Measurements from ENCODE around the gene SDCCAG8. TPM values are rescaled to one million over a fixed set of nuclear protein-coding genes. Genes with fewer than 3 reads are reported as not detected.

SDCCAG8 gene
- total RNA-seq, 1 donor from 2014 or later, result 24.5 TPM

DNA sequence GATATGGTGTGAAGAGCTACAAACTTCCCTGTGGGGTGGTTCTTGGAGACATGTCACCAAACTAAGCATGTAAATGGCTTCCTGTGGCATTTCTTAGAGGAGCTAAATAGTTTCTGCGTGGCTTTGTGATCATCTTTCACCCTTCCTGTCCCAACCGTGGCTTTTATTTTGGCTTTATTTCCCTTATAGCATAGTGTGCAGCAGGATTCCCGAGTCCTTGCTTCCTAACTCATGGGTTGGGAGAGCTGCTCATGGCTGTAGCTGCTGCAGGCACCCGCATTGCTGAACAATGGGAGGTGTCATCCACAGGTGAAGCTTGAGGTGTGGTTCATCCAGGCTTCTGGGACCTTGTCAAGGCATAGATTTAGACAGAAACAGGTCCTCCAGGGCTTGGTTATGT is 192.0 kb downstream of the SDCCAG8 start:
- H2AFZ ChIP-seq (ENCODE audit: low read depth, low read length), result no peak overlapping the region
- H3K4me1 ChIP-seq (ENCODE audit: insufficient read depth, low read length), result no peaks in the 10 kb centered on the region
- Mint-ChIP-seq H3K9me3 (ENCODE audit: unreplicated experiment) (no peaks in the 10 kb centered on the region), H3K4me1 (ENCODE audit: low read depth, unreplicated experiment) (no peaks in the 10 kb centered on the region), H3K27me3 (ENCODE audit: low read depth, unreplicated experiment) (no peaks in the 10 kb centered on the region), H3K4me3 (ENCODE audit: unreplicated experiment) (no peak overlapping the region), H3K27ac (ENCODE audit: unreplicated experiment) (no peak overlapping the region), H3K36me3 (ENCODE audit: low read depth, unreplicated experiment) (peaks cover 9% of the 10 kb centered on the region)
- no peak overlapping the region for H3K27ac ChIP-seq (ENCODE audit: low read depth, low read length)
- DNase-seq (ENCODE audit: low read depth) (no peak), FAIRE-seq (no peak)
- no peaks in the 10 kb centered on the region for H4K20me1 ChIP-seq (ENCODE audit: insufficient read depth, low read length)
- H3K4me3 ChIP-seq (ENCODE audit: insufficient read depth, low read depth, low read length), result no peak overlapping the region
- TF ChIP-seq, protein P1, sequence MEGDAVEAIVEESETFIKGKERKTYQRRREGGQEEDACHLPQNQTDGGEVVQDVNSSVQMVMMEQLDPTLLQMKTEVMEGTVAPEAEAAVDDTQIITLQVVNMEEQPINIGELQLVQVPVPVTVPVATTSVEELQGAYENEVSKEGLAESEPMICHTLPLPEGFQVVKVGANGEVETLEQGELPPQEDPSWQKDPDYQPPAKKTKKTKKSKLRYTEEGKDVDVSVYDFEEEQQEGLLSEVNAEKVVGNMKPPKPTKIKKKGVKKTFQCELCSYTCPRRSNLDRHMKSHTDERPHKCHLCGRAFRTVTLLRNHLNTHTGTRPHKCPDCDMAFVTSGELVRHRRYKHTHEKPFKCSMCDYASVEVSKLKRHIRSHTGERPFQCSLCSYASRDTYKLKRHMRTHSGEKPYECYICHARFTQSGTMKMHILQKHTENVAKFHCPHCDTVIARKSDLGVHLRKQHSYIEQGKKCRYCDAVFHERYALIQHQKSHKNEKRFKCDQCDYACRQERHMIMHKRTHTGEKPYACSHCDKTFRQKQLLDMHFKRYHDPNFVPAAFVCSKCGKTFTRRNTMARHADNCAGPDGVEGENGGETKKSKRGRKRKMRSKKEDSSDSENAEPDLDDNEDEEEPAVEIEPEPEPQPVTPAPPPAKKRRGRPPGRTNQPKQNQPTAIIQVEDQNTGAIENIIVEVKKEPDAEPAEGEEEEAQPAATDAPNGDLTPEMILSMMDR (IDR thresholded peaks at IDR 0.05; ENCODE audit: insufficient read depth, low read depth, low read length), result no peak
- TF ChIP-seq EZH2 (IDR thresholded peaks at IDR 0.05; ENCODE audit: insufficient read depth, low read length), result no peak
- no peaks in the 10 kb centered on the region for H3K36me3 ChIP-seq (ENCODE audit: insufficient read depth, low read length)
- no peaks in the 10 kb centered on the region for H3K27me3 ChIP-seq (ENCODE audit: insufficient read depth, low read length)
- H3K9ac ChIP-seq (ENCODE audit: low read length), result no peak overlapping the region
- H3K4me2 ChIP-seq (ENCODE audit: low read length), result no peak overlapping the region
- no peaks in the 10 kb centered on the region for H3K9me3 ChIP-seq (ENCODE audit: insufficient read depth, low read depth, low read length)
- no peaks in the 10 kb centered on the region for H3K79me2 ChIP-seq (ENCODE audit: insufficient read depth, low read length)

DNA sequence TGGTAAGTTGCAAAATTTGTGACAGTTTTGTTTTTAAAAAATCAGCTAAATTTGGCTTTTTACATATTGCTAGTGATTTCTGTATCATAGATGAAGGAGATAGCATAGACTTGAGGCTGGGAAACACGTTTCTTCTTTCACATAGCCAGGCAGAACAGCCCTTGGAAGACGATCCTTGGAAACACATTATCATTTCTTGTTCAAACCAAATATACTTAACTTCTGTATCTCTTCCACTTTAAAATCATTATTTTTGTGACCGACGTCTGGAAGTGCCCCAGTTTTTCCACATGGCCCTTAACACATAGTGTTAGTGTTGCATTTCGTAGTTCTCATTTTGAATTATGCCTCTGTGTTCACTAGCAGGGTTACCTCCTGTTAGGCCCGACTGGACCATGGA is 193.5 kb downstream of the SDCCAG8 start:
- Mint-ChIP-seq H3K27ac (ENCODE audit: unreplicated experiment) (no peak overlapping the region), H3K27me3 (ENCODE audit: low read depth, unreplicated experiment) (no peaks in the 10 kb centered on the region), H3K9me3 (ENCODE audit: unreplicated experiment) (no peaks in the 10 kb centered on the region), H3K4me1 (ENCODE audit: low read depth, unreplicated experiment) (no peaks in the 10 kb centered on the region), H3K36me3 (ENCODE audit: low read depth, unreplicated experiment) (peaks cover 9% of the 10 kb centered on the region), H3K4me3 (ENCODE audit: unreplicated experiment) (no peak overlapping the region)
- no peaks in the 10 kb centered on the region for H3K36me3 ChIP-seq (ENCODE audit: insufficient read depth, low read length)
- no peaks in the 10 kb centered on the region for H3K4me1 ChIP-seq (ENCODE audit: insufficient read depth, low read length)
- H3K79me2 ChIP-seq (ENCODE audit: insufficient read depth, low read length), result no peaks in the 10 kb centered on the region
- no peak overlapping the region for H3K27ac ChIP-seq (ENCODE audit: low read depth, low read length)
- H3K9me3 ChIP-seq (ENCODE audit: insufficient read depth, low read depth, low read length), result no peaks in the 10 kb centered on the region
- DNase-seq (ENCODE audit: low read depth) (no peak), FAIRE-seq (no peak)
- no peak overlapping the region for H2AFZ ChIP-seq (ENCODE audit: low read depth, low read length)
- no peak overlapping the region for H3K4me2 ChIP-seq (ENCODE audit: low read length)
- no peaks in the 10 kb centered on the region for H3K27me3 ChIP-seq (ENCODE audit: insufficient read depth, low read length)
- H3K4me3 ChIP-seq (ENCODE audit: insufficient read depth, low read depth, low read length), result no peak overlapping the region
- no peaks in the 10 kb centered on the region for H4K20me1 ChIP-seq (ENCODE audit: insufficient read depth, low read length)
- TF ChIP-seq EZH2 (IDR thresholded peaks at IDR 0.05; ENCODE audit: insufficient read depth, low read length), result no peak
- TF ChIP-seq, protein P1 (IDR thresholded peaks at IDR 0.05; ENCODE audit: insufficient read depth, low read depth, low read length), result no peak
- no peak overlapping the region for H3K9ac ChIP-seq (ENCODE audit: low read length)

GRCh38 chr1:243452092-243452491 is 196.3 kb downstream of the SDCCAG8 start:
- H3K36me3 Mint-ChIP-seq (ENCODE audit: low read depth, unreplicated experiment), result peaks cover 7% of the 10 kb centered on the region

More at GRCh38 chr1:243452092-243452491, 196.3 kb downstream of the SDCCAG8 start:
- H3K4me1 Mint-ChIP-seq (ENCODE audit: low read depth, unreplicated experiment), result no peaks in the 10 kb centered on the region
- no peak overlapping the region for H3K27ac ChIP-seq (ENCODE audit: low read depth, low read length)
- H3K27ac Mint-ChIP-seq (ENCODE audit: unreplicated experiment), result no peak overlapping the region
- no peaks in the 10 kb centered on the region for H3K27me3 ChIP-seq (ENCODE audit: insufficient read depth, low read length)
- TF ChIP-seq EZH2 (IDR thresholded peaks at IDR 0.05; ENCODE audit: insufficient read depth, low read length), result no peak
- TF ChIP-seq, protein P1 (IDR thresholded peaks at IDR 0.05; ENCODE audit: insufficient read depth, low read depth, low read length), result no peak
- no peaks in the 10 kb centered on the region for H4K20me1 ChIP-seq (ENCODE audit: insufficient read depth, low read length)
- no peak overlapping the region for H3K4me2 ChIP-seq (ENCODE audit: low read length)
- no peaks in the 10 kb centered on the region for H3K36me3 ChIP-seq (ENCODE audit: insufficient read depth, low read length)
- H3K4me3 Mint-ChIP-seq (ENCODE audit: unreplicated experiment), result no peak overlapping the region
- H3K9me3 ChIP-seq (ENCODE audit: insufficient read depth, low read depth, low read length), result no peaks in the 10 kb centered on the region
- no peaks in the 10 kb centered on the region for H3K9me3 Mint-ChIP-seq (ENCODE audit: unreplicated experiment)
- H3K4me1 ChIP-seq (ENCODE audit: insufficient read depth, low read length), result no peaks in the 10 kb centered on the region
- H3K4me3 ChIP-seq (ENCODE audit: insufficient read depth, low read depth, low read length), result no peak overlapping the region
- no peaks in the 10 kb centered on the region for H3K79me2 ChIP-seq (ENCODE audit: insufficient read depth, low read length)
- DNase-seq (ENCODE audit: low read depth), result no peak
- FAIRE-seq, result no peak
- H3K27me3 Mint-ChIP-seq (ENCODE audit: low read depth, unreplicated experiment), result no peaks in the 10 kb centered on the region
- H3K9ac ChIP-seq (ENCODE audit: low read length), result no peak overlapping the region
- H2AFZ ChIP-seq (ENCODE audit: low read depth, low read length), result no peak overlapping the region

Measured in astrocyte (in vitro differentiated cells and primary cell).